Left ventricle myocardium inferior (tissue), 1 donor: ENCODE measurements around the gene YPEL2. TPM values are rescaled to one million over a fixed set of nuclear protein-coding genes. Genes with fewer than 3 reads are reported as not detected.

Experiments
- DNase-seq: peaks from one replicate; pipeline ENCODE4 v3.0.0-alpha.2; 2020
- H3K27ac ChIP-seq: fragments of 200-600 bp; replicated peaks from 2 replicates; pipeline ENCODE4 v1.8.0; 2021
- H3K27me3 ChIP-seq: fragments of 200-600 bp; 2 replicates; pipeline ENCODE4 v1.8.0; 2021; ENCODE audit warnings: low read depth
- H3K36me3 ChIP-seq: fragments of 200-600 bp; 2 replicates; pipeline ENCODE4 v1.8.0; 2021
- H3K4me1 ChIP-seq: fragments of 200-600 bp; 2 replicates; pipeline ENCODE4 v1.8.0; 2021
- H3K4me3 ChIP-seq: fragments of 200-600 bp; 2 replicates; pipeline ENCODE4 v1.8.0; 2021; ENCODE audit warnings: mild to moderate bottlenecking, moderate library complexity
- H3K9me3 ChIP-seq: fragments of 200-600 bp; replicated peaks from 2 replicates; pipeline ENCODE4 v1.8.0; 2021
- CTCF ChIP-seq: fragments of 200-600 bp; IDR thresholded peaks from 2 replicates; pipeline ENCODE4 v1.8.0; 2021; ENCODE audit warnings: antibody characterized with exemption, mild to moderate bottlenecking, borderline replicate concordance
- intact Hi-C: fragments of 100-400 bp; cut with micrococcal nuclease; formaldehyde crosslinking; loops from one replicate; pipeline ENCODE4 v1.11.0; 2022
- total RNA-seq: library from RNA; stranded (reverse); fragmentation: NEBNext Ultra II Directional; extraction: Animal tissue kit (Norgen Biotek cat#: 25700); gene quantifications from one replicate; pipeline ENCODE4 v1.2.1, GENCODE V29; 2021
- donor health status: DM: no; HTN: yes; CAD: no; lungs with severe emphysema.

The YPEL2 gene
- total RNA-seq, 1 donor from 2014 or later: 36.3 TPM

- Histone ChIP-seq H3K4me3 (no peak overlapping the region), H3K36me3 (no peaks in the 10 kb centered on the region), H3K27me3 (no peaks in the 10 kb centered on the region), H3K9me3 (no peaks in the 10 kb centered on the region), H3K4me1 (peaks cover 53% of the 10 kb centered on the region), H3K27ac (peak overlapping the region; percentile 97)
- no peak for DNase-seq
- intact Hi-C loops: loop anchor here (5.0 kb wide), 1 partner anchor 114 kb away; no protein-coding TSS in a partner anchor
- TF ChIP-seq CTCF: no peak
Observed at GRCh38 chr17:59327981-59328290, 3.5 kb upstream of the YPEL2 start.

- no peak for DNase-seq
- Histone ChIP-seq H3K4me3 (no peak overlapping the region), H3K27me3 (no peaks in the 10 kb centered on the region), H3K4me1 (peaks cover 59% of the 10 kb centered on the region), H3K27ac (peak overlapping the region; percentile 97), H3K36me3 (no peaks in the 10 kb centered on the region), H3K9me3 (no peaks in the 10 kb centered on the region)
- TF ChIP-seq CTCF: no peak
- intact Hi-C loops: loop anchor here (5.0 kb wide), 1 partner anchor 114 kb away; no protein-coding TSS in a partner anchor
Observed at GRCh38 chr17:59328601-59329000, 2.9 kb upstream of the YPEL2 start.

- TF ChIP-seq CTCF: peak; percentile 94
- peaks cover 67% of the 10 kb centered on the region for H3K4me1 ChIP-seq
- intact Hi-C loops: loop anchor here (5.0 kb wide), 2 partner anchors 38 to 113 kb away; no protein-coding TSS in a partner anchor
- H3K27ac ChIP-seq: peak overlapping the region; percentile 97
- H3K36me3 ChIP-seq: no peaks in the 10 kb centered on the region
- H3K4me3 ChIP-seq: peak overlapping the region; percentile 99
- H3K9me3 ChIP-seq: no peaks in the 10 kb centered on the region
- H3K27me3 ChIP-seq: no peaks in the 10 kb centered on the region
- peak; percentile 61 for DNase-seq
Observed at GRCh38 chr17:59329176-59330052, 2.0 kb upstream of the YPEL2 start.

- H3K4me1 ChIP-seq: peaks cover 76% of the 10 kb centered on the region
- intact Hi-C loops: loop anchor here (5.0 kb wide), 1 partner anchor 37 kb away; no protein-coding TSS in a partner anchor
Observed at GRCh38 chr17:59330053-59330942, 1.2 kb upstream of the YPEL2 start.

More at GRCh38 chr17:59330053-59330942, 1.2 kb upstream of the YPEL2 start:
- Histone ChIP-seq H3K9me3 (no peaks in the 10 kb centered on the region), H3K27ac (peak overlapping the region; percentile 97), H3K4me3 (peak overlapping the region; percentile 99), H3K36me3 (no peaks in the 10 kb centered on the region), H3K27me3 (no peaks in the 10 kb centered on the region)
- peak; percentile 42 for DNase-seq
- TF ChIP-seq CTCF: no peak
